Loucy (cell line): ENCODE measurements around the gene TESK1.
A peak's percentile ranks its signal among the peaks of the same experiment; 100 is the strongest.
"Not testable (repeated sequence)": the region's sequence is repeated elsewhere in the genome, so short reads cannot be mapped to it uniquely, and the experiment has no call there.

ENCODE experiments used
- H2AFZ ChIP-seq: fragments of 200-600 bp; sonication (generic); 2 replicates; pipeline ENCODE4 v1.6.0; 2016; ENCODE audit warnings: antibody characterized with exemption, mild to moderate bottlenecking, low read length, moderate library complexity
- H3F3A ChIP-seq: fragments of 200-600 bp; 2 replicates; pipeline ENCODE4 v1.6.0; 2016; ENCODE audit warnings: antibody characterized with exemption, low read depth, mild to moderate bottlenecking
- H3K27me3 ChIP-seq: fragments of 200-600 bp; sonication (generic); 2 replicates; pipeline ENCODE4 v1.6.1; 2014; ENCODE audit warnings: low read length, mild to moderate bottlenecking; ENCODE audit not compliant: insufficient read depth, poor library complexity, severe bottlenecking
- H3K36me3 ChIP-seq: fragments of 200-600 bp; sonication (generic); 2 replicates; pipeline ENCODE4 v1.6.1; 2016; ENCODE audit warnings: low read length; ENCODE audit not compliant: insufficient read depth
- H3K4me1 ChIP-seq: fragments of 200-600 bp; sonication (generic); 2 replicates; pipeline ENCODE4 v1.5.1; 2014; ENCODE audit warnings: low read length, mild to moderate bottlenecking; ENCODE audit not compliant: insufficient read depth, poor library complexity, severe bottlenecking
- H3K4me2 ChIP-seq: fragments of 200-600 bp; sonication (generic); 2 replicates; pipeline ENCODE4 v1.6.0; 2014; ENCODE audit warnings: antibody characterized with exemption, low read length, low read depth, mild to moderate bottlenecking; ENCODE audit not compliant: poor library complexity, severe bottlenecking
- H3K4me3 ChIP-seq: fragments of 200-600 bp; sonication (generic); 2 replicates; pipeline ENCODE4 v1.5.1; 2014; ENCODE audit warnings: low read length, mild to moderate bottlenecking, mixed read lengths; ENCODE audit not compliant: poor library complexity, severe bottlenecking
- H3K79me2 ChIP-seq: fragments of 200-600 bp; sonication (generic); 2 replicates; pipeline ENCODE4 v1.6.1; 2014; ENCODE audit warnings: low read length; ENCODE audit not compliant: insufficient read depth
- H3K9ac ChIP-seq: fragments of 200-600 bp; sonication (generic); 2 replicates; pipeline ENCODE4 v1.6.0; 2014; ENCODE audit warnings: mild to moderate bottlenecking, low read depth, low read length, moderate library complexity; ENCODE audit not compliant: poor library complexity, severe bottlenecking
- H3K9me2 ChIP-seq: fragments of 200-600 bp; sonication (generic); replicated peaks from 2 replicates; pipeline ENCODE4 v1.6.1; 2016; ENCODE audit warnings: low read depth, low read length, mixed read lengths
- H3K9me3 ChIP-seq: fragments of 200-600 bp; sonication (generic); 2 replicates; pipeline ENCODE4 v1.6.1; 2014; ENCODE audit warnings: mild to moderate bottlenecking, antibody characterized with exemption, low read length, low read depth; ENCODE audit not compliant: insufficient read depth
- H4K20me1 ChIP-seq: fragments of 200-600 bp; sonication (generic); 2 replicates; pipeline ENCODE4 v1.6.0; 2014; ENCODE audit warnings: antibody characterized with exemption, low read length, mild to moderate bottlenecking; ENCODE audit not compliant: insufficient read depth, poor library complexity, severe bottlenecking
- EZH2phosphoT487 ChIP-seq: fragments of 200-600 bp; IDR thresholded peaks from 2 replicates; pipeline ENCODE4 v1.6.1; 2018; ENCODE audit warnings: antibody characterized with exemption, mild to moderate bottlenecking, moderate library complexity, borderline replicate concordance
- TF ChIP-seq, protein P1 (sequence below): fragments of 200-600 bp; sonication (generic); conservative IDR thresholded peaks from 2 replicates; pipeline ENCODE4 v1.5.1; 2014; ENCODE audit warnings: mild to moderate bottlenecking, antibody characterized with exemption, low read length

TESK1 gene

GRCh38 chr9:35639631-35640030, 34.6 kb downstream of the TESK1 start:
- TF ChIP-seq EZH2phosphoT487: no peak
- TF ChIP-seq, protein P1, sequence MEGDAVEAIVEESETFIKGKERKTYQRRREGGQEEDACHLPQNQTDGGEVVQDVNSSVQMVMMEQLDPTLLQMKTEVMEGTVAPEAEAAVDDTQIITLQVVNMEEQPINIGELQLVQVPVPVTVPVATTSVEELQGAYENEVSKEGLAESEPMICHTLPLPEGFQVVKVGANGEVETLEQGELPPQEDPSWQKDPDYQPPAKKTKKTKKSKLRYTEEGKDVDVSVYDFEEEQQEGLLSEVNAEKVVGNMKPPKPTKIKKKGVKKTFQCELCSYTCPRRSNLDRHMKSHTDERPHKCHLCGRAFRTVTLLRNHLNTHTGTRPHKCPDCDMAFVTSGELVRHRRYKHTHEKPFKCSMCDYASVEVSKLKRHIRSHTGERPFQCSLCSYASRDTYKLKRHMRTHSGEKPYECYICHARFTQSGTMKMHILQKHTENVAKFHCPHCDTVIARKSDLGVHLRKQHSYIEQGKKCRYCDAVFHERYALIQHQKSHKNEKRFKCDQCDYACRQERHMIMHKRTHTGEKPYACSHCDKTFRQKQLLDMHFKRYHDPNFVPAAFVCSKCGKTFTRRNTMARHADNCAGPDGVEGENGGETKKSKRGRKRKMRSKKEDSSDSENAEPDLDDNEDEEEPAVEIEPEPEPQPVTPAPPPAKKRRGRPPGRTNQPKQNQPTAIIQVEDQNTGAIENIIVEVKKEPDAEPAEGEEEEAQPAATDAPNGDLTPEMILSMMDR: no peak
- Histone ChIP-seq H3K9ac (no peak overlapping the region), H2AFZ (no peak overlapping the region), H3K4me3 (no peak overlapping the region), H3K4me1 (peaks cover 37% of the 10 kb centered on the region), H4K20me1 (no peaks in the 10 kb centered on the region), H3K79me2 (peaks cover 6% of the 10 kb centered on the region; the same call in 1 of the 2 replicates), H3K36me3 (no peaks in the 10 kb centered on the region), H3K9me2 (no peaks in the 10 kb centered on the region), H3K4me2 (peak overlapping the region; percentile 46), H3K9me3 (no peaks in the 10 kb centered on the region), H3F3A (no peaks in the 10 kb centered on the region), H3K27me3 (no peaks in the 10 kb centered on the region)

DNA sequence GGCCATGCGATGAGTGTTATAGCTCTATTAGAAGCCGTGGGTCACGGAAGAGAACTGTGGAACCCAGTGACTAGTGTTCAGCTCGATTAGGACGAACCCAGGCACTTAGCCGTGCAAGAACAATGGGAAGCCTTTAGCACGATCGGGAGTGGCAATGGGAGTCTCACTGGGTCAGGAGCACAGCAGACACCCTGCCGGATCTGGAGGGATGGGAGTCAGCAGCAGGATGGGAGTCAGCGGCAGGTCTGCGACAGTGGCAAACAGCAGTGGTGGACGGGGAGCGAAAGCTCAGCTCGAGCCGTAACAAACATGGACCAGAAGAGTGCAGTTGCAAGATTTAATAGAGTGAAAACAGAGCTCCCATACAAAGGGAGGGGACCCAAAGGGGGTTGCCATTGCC, 35.4 kb downstream of the TESK1 start:
- H3K36me3 ChIP-seq: not testable (repeated sequence)
- Histone ChIP-seq H3K79me2 (peaks cover 12% of the 10 kb centered on the region; the same call in 1 of the 2 replicates), H3K4me1 (peaks cover 30% of the 10 kb centered on the region)

GRCh38 chr9:35641478-35641877, 36.4 kb downstream of the TESK1 start:
- Histone ChIP-seq H3K79me2 (peaks cover 16% of the 10 kb centered on the region; the same call in 1 of the 2 replicates), H3K4me1 (peaks cover 25% of the 10 kb centered on the region)
- not testable (repeated sequence) for H3K4me3 ChIP-seq, H3K9ac ChIP-seq, H3K9me2 ChIP-seq, H3K27me3 ChIP-seq, H3F3A ChIP-seq, H3K36me3 ChIP-seq, H2AFZ ChIP-seq, H3K4me2 ChIP-seq, H4K20me1 ChIP-seq, H3K9me3 ChIP-seq

More for the DNA sequence above, 35.4 kb downstream of the TESK1 start:
- H3F3A ChIP-seq, H3K9me3 ChIP-seq, H2AFZ ChIP-seq, H3K4me2 ChIP-seq, H3K4me3 ChIP-seq, H3K9me2 ChIP-seq, H3K9ac ChIP-seq, H4K20me1 ChIP-seq, H3K27me3 ChIP-seq: not testable (repeated sequence)

- Histone ChIP-seq H3K4me3 (no peak overlapping the region), H3K36me3 (no peaks in the 10 kb centered on the region), H3K9me2 (no peaks in the 10 kb centered on the region), H3K9ac (no peak overlapping the region), H3K27me3 (no peaks in the 10 kb centered on the region), H3F3A (peaks cover 4% of the 10 kb centered on the region; the same call in 1 of the 2 replicates), H4K20me1 (peaks cover 5% of the 10 kb centered on the region), H3K4me2 (no peak overlapping the region), H2AFZ (no peak overlapping the region), H3K9me3 (no peaks in the 10 kb centered on the region), H3K4me1 (peaks cover 31% of the 10 kb centered on the region), H3K79me2 (peaks cover 24% of the 10 kb centered on the region; the same call in 1 of the 2 replicates)
- TF ChIP-seq, protein P1: no peak
- TF ChIP-seq EZH2phosphoT487: no peak
Observed at GRCh38 chr9:35643046-35643445, 38.0 kb downstream of the TESK1 start.

GRCh38 chr9:35645736-35646135, 40.7 kb downstream of the TESK1 start:
- Histone ChIP-seq H3K4me1 (peaks cover 31% of the 10 kb centered on the region), H3K4me3 (peak overlapping the region; percentile 80), H3K9ac (peak overlapping the region; percentile 85), H3K79me2 (peaks cover 51% of the 10 kb centered on the region), H3K4me2 (peak overlapping the region; percentile 98), H2AFZ (peak overlapping the region; percentile 70; the same call in 1 of the 2 replicates)
- H4K20me1 ChIP-seq, H3K9me2 ChIP-seq, H3F3A ChIP-seq, H3K27me3 ChIP-seq, H3K9me3 ChIP-seq, H3K36me3 ChIP-seq: not testable (repeated sequence)
